ENCODE results near the gene AP3S2. TPM values are rescaled to one million over a fixed set of nuclear protein-coding genes. Genes with fewer than 3 reads are reported as not detected.

The AP3S2 gene
- total and polyA plus RNA-seq, 2 of the 13 experiments (the other 11 are each of a cell fraction or from before 2014, with no cell fraction given) = 17.6 to 44.4 TPM

- TF ChIP-seq HNF1A (IDR thresholded peaks at IDR 0.05; ENCODE audit: low read depth) (no peak), HNF1A (CRISPR knock-in tag; IDR thresholded peaks at IDR 0.05; ENCODE audit: borderline replicate concordance) (peak; percentile 76), MBNL3 (CRISPR knock-in tag; conservative IDR thresholded peaks at IDR 0.05) (no peak), ZNF263 (CRISPR knock-in tag; IDR thresholded peaks at IDR 0.05) (no peak; the same call in 1 of the 2 replicates), LRRFIP1 (CRISPR knock-in tag; conservative IDR thresholded peaks at IDR 0.05) (no peak), TP53 (CRISPR knock-in tag; conservative IDR thresholded peaks at IDR 0.05) (no peak), RAD21 (CRISPR knock-in tag; IDR thresholded peaks at IDR 0.05) (0 out of 2 replicates have a peak, but pooled peaks have one; percentile 33), ZNF83 (CRISPR knock-in tag; IDR thresholded peaks at IDR 0.05; ENCODE audit: borderline replicate concordance) (peak; percentile 92; the same call in 1 of the 2 replicates), ZNF18 (CRISPR knock-in tag; IDR thresholded peaks at IDR 0.05; ENCODE audit: insufficient replicate concordance) (peak; percentile 68), KDM5B (CRISPR knock-in tag; IDR thresholded peaks at IDR 0.05; ENCODE audit: borderline replicate concordance) (peak; percentile 90), HIC2 (CRISPR knock-in tag; IDR thresholded peaks at IDR 0.05; ENCODE audit: low read depth) (peak; percentile 78), MED8 (CRISPR knock-in tag; IDR thresholded peaks at IDR 0.05; ENCODE audit: insufficient replicate concordance) (peak; percentile 92), LCORL (IDR thresholded peaks at IDR 0.05) (no peak), LCORL (CRISPR knock-in tag; IDR thresholded peaks at IDR 0.05) (peak; percentile 95)
- TF ChIP-seq, protein P1, sequence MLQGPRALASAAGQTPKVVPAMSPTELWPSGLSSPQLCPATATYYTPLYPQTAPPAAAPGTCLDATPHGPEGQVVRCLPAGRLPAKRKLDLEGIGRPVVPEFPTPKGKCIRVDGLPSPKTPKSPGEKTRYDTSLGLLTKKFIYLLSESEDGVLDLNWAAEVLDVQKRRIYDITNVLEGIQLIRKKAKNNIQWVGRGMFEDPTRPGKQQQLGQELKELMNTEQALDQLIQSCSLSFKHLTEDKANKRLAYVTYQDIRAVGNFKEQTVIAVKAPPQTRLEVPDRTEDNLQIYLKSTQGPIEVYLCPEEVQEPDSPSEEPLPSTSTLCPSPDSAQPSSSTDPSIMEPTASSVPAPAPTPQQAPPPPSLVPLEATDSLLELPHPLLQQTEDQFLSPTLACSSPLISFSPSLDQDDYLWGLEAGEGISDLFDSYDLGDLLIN (CRISPR knock-in tag; IDR thresholded peaks at IDR 0.05; ENCODE audit: borderline replicate concordance) = peak; percentile 75; the same call in 1 of the 2 replicates
These were observed at the start of gene AP3S2 (continued) for GRCh38 chr15:89893696-89894447.

Data from HepG2 (cell line).